GM12892 (cell line): ENCODE results near the gene PAX9. TPM values are rescaled to one million over a fixed set of nuclear protein-coding genes. Genes with fewer than 3 reads are reported as not detected.

ENCODE experiments used
- DNase-seq: peaks from one replicate; pipeline ENCODE4 v3.0.0; 2011; ENCODE audit not compliant: insufficient read length
- FAIRE-seq: peaks from 2 replicates; lab custom pipeline; 2011; peaks lifted over from hg19 to GRCh38; lab: Jason Lieb, UNC
- POLR2A ChIP-seq: IDR thresholded peaks from 2 replicates; pipeline ENCODE4 v1.6.1; 2011; ENCODE audit warnings: low read depth, low read length, control low read depth
- POLR2AphosphoS5 ChIP-seq: IDR thresholded peaks from 2 replicates; pipeline ENCODE4 v1.6.1; 2011; ENCODE audit warnings: low read depth, low read length, control low read depth
- TAF1 ChIP-seq: IDR thresholded peaks from 2 replicates; pipeline ENCODE4 v1.6.1; 2011; ENCODE audit warnings: low read depth, mild to moderate bottlenecking, control low read depth, low read length, borderline replicate concordance
- polyA plus RNA-seq: library from polyadenylated mRNA; unstranded; fragments of >200 nt; gene quantifications from one replicate; pipeline ENCODE4 v1.2.1, GENCODE V29; 2012; ENCODE audit warnings: missing spikeins, inconsistent platforms; ENCODE audit not compliant: missing spikeins

PAX9 gene
- polyA plus RNA-seq = 1.3 TPM

DNA sequence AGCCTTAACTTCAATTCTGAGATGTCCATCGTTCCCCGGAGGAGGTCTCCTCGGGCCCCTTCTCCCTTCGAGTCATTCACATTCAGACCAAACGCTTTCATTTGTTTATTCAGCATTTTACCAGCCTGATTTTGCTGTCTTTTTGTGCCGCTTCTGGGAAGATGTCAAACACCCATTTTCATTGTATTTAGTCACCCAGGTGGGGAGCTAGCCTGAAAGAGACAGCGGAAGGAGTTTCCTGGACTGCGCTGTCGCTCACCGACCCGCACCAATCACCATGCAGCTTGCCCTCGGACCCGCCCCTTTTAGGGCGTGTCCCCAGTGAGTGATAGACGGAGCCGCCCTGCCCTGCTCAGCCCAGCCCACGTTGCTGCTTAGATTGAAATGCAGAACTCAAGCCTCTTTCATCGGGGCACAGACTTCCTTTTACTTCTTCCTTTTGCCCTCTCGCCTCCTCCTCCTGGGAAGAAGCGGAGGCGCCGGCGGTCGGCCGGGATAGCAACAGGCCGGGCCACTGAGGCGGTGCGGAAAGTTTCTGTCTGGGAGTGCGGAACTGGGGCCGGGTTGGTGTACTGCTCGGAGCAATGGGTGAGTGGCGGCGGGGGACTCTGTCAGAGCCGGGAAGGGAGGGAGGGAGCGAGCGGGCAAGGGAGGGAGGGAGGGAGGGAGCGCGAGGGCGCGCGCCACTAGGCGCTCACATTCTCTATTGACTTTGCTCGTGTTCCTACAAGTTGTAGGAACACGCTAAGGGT lies at the start of gene PAX9:
PAX9 (plus strand) TSS at position 355 of the 752 bp plus-strand sequence; CDS start at position 585, 230 bp downstream.
- TF ChIP-seq POLR2A = no peak
- no peak for TF ChIP-seq TAF1
- TF ChIP-seq POLR2AphosphoS5 = no peak
- DNase-seq (no peak), FAIRE-seq (no peak)

DNA sequence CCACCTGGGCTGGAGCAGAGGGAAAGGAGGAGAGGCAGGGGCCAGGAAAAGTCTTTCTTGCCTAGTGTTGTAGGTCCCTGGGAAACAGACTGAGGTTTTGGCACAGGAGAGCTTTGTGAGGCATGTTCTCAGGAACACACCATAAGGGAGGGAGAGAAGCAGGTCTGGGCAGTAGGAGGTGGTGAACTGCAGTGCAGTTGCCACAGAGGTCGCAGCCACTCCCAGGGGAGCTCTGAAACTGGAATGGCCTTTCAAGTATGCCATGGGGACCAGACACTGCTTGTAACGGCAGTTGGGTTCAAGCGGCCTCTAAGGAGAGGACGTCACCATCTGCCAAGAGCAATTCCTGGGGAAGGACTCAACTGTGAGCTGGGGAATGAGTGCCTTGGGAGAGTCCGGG lies 43.8 kb upstream of the PAX9 start:
- no peak for DNase-seq
- FAIRE-seq = no peak
- no peak for TF ChIP-seq POLR2AphosphoS5

DNA sequence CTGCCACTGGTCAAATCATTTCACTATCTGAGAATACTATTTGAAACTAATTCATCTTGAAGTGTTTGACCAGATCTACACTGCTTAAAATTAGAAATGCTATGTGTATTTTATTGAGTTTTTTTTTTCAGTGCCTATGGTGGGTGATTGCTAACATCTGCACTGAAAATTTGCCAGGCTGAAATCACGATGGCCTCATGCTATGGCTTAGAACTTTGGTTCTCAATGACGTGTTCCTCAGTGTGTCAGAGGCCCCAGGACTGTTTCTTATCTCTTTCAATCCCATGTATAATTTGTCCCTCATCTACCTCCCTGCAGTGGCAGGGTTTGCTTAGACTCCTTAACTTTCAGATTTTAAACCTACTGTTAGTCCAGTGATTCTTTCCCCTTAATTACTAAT lies 43.0 kb upstream of the PAX9 start:
- FAIRE-seq (no peak), DNase-seq (no peak)
- TF ChIP-seq POLR2A (no peak), POLR2AphosphoS5 (no peak), TAF1 (no peak)

DNA sequence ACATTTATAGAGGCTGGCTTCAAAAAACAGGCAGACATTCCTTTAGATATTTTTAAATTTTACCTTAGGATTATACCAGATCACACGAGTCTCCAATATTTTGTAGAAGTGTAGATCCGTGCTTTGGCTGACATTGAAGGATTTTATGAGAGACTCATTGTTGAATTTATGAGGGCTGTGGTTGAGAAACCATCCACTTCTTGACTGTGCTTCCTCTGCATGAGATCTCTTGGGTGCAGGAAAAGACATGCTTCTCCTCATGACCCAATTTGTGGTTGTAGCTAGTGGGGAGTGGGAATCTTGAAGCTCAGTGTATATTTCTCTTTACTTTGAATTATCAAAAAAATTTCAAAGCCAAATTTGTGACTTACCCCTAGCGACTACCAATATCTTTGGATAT lies 42.5 kb upstream of the PAX9 start:
- FAIRE-seq (no peak), DNase-seq (no peak)
- TF ChIP-seq TAF1 (no peak), POLR2A (no peak), POLR2AphosphoS5 (no peak)

DNA sequence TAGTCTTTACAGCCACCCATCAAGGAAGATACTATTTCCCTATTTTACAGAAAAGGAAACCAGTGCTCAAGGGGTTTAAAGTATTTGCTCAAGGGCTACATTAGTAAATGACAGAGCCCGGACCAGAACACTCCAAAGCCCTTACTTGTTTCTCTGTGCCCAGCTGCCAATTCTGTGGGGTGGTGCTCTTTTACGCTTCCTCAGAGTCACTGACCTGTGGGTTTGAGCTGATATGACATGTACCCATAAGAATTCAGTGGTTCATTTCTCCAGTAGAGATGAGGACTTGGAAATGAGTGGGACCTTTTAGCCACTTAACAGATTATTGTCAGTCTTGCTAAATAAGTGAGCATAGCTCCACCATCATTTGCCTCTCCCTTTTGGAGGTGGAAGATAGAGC lies 41.8 kb upstream of the PAX9 start:
- no peak for DNase-seq
- no peak for TF ChIP-seq TAF1
- no peak for TF ChIP-seq POLR2AphosphoS5
- TF ChIP-seq POLR2A = no peak
- no peak for FAIRE-seq

DNA sequence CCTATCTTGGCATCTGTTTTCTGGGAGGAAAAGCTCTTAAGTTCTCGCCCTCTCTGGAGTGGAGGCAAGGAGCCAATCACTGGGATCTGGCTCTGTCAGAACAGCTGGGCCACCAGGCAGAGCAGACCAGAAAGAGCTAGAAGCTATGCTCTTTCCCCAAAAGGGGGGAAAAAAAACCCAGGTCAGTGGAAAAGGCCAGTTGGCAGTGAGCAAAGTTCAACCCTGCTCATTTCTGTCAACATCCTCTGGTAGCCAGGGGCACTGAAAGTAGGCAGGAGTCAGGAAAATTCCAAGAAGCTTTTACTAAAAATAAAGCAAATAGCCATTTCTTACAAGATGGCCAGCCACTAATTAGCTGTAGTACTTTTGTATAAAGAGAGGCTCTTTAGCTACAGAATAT lies 36.6 kb upstream of the PAX9 start:
- no peak for FAIRE-seq
- no peak for TF ChIP-seq POLR2AphosphoS5
- no peak for TF ChIP-seq POLR2A
- no peak for TF ChIP-seq TAF1
- DNase-seq = no peak

DNA sequence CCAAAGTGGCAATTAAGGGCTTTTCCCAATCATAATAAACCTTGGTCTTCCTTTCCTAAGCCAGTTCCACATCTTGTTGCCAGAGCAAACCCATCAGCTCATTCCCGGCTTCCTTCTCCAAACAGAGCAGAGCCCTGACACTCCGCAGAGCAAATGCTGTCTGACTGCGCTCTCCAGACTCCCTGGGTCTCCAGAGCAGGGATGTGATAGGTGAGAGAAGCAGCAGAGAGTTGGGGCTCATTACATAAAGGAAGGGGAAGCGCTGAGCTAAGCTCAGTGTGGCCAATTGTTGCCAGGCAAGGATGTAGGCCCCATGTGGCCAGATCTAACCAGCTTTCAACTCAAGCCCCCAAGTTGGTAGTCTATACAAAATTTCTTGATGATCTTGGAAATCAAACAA lies 36.2 kb upstream of the PAX9 start:
- no peak for DNase-seq
- FAIRE-seq = no peak
- TF ChIP-seq TAF1 (no peak), POLR2A (no peak), POLR2AphosphoS5 (no peak)

DNA sequence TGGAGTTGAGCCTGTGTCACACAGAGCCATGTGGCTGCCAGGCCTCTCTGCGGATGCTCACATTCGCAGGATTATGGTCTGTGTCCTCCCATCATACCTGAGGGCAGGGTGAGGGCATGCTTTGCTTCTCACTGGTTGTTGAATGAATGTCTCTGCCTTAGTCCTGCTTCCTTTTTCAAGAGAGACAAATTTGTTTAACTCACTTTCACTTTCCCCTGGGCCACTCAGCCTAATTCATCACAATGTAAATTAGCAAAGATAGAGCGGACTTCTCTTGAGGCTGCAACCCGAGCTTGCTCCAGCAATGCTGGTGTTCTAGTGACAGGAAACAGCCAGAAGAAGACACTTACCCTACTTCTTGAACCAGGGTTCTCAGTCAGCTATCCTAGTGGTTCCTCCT lies 35.5 kb upstream of the PAX9 start:
- no peak for DNase-seq
- no peak for FAIRE-seq
- TF ChIP-seq TAF1 = no peak
- TF ChIP-seq POLR2AphosphoS5 = no peak
- TF ChIP-seq POLR2A = no peak

DNA sequence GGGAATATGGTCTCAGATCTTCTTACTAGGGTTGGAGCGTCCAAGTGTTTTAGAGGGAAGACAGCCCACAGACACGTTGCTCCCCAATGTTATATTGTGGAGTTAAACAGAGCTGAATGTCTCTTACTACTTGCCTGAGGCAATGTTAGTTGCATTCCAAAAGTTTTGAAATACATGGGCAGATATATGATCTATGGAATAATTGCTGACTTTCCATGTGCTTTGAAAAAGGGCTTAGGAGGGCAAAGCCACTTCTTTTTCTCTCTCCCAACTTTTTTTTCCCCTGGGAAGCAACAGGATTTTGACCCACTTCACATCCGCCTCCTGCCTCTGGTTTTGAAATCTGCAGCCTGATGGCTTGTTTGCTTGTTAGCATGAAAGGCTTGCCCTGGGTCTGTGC lies 33.7 kb upstream of the PAX9 start:
- FAIRE-seq = no peak
- no peak for DNase-seq
- no peak for TF ChIP-seq POLR2A
- TF ChIP-seq TAF1 = no peak
- TF ChIP-seq POLR2AphosphoS5 = no peak

DNA sequence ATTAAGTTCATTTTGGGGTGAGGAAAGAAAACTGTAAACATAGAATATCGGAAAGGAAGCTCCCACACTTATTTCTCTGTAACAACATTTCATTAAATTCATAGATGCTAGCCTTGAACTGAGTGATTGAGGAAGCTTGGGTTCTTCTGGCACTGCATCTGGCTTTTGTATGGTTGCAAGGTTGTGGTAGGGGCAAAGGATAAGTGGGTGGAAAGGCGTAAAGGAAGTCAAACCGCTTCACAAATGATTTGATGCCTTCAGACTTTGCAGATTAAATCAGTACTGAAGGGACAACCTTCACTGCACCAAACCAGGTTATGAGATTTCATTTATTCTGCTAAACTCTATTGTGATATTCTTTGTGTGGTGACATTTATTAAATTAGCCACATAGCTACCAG lies 28.1 kb upstream of the PAX9 start:
- DNase-seq (no peak), FAIRE-seq (no peak)
- no peak for TF ChIP-seq POLR2A
- no peak for TF ChIP-seq TAF1
- no peak for TF ChIP-seq POLR2AphosphoS5

DNA sequence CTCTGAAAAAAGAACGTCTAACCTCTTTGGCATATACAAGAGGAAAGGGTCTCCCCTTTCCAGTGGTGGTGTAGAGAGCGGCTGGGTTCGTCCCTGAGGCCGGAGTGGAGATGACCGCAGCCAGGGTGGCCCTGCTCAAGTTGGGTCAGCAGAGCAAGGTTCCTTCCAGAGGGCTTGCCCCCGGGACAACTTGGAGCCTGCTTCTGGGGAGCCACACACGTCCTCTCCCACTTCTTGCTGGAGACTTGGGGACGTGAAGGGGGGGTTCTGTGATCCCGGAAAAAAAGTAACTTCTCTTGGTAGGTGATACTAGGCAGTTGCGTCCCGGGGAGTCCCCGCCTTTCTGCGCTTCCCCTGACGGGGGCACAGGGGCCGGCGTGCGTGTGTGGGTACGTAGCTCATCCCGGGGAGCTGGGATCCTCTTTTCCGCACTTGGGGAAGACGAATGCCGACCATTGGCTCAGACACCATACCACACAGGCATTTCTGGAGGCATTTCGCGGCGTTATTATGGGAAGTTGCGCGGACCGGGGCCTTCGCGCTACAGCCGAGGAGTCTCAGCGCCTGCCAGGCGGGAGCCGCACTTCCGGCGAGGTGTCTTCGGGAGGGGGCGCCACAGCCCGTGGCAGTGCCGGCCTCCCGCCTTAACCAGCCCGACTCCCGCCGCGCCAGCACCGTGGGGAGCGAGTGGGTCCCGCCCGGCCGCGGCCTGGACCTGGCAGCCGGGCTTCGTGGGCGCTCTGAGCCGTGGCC lies 14.8 kb upstream of the PAX9 start:
- no peak for FAIRE-seq
- TF ChIP-seq POLR2A (no peak), POLR2AphosphoS5 (no peak), TAF1 (no peak)
- no peak for DNase-seq

DNA sequence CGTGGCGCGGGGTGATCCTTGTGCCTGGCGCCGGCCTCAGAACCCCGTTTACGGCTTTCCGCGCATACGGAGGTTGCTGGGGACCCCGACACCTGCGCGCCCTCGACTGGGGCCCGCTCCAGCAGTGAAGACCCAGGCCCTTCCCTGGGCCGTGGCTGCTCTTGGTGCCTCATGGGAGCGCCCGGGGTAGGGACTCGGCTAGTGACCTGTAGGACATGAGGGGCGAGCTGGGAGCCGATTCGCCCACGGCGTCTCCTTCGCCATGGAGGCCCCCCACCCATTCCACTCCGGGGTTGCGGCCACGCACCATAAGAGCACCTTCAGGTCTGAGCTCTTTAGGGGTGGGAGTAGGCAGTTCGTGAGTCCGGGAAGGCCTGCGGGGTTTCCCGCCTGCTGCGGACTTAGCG lies 14.2 kb upstream of the PAX9 start:
- no peak for TF ChIP-seq POLR2A
- no peak for TF ChIP-seq POLR2AphosphoS5
- TF ChIP-seq TAF1 = no peak
- DNase-seq = no peak
- no peak for FAIRE-seq
